Endothelial cell of umbilical vein (primary cell): Measurements from ENCODE around the gene SLC13A1. TPM values are rescaled to one million over a fixed set of nuclear protein-coding genes. Genes with fewer than 3 reads are reported as not detected.

ENCODE experiments used
- BruUV-seq: library from RNA; stranded (reverse); fragments of 400-500 nt; replicated peaks from 2 replicates; lab custom pipeline; 2021; lab: Mats Ljungman, UMichigan
- CTCF ChIA-PET: fragments of 300-600, 350-600 bp; sonication (Branson Sonifier 250); formaldehyde crosslinking; loops from one replicate; lab custom pipeline; 2021; ENCODE audit warnings: antibody characterized with exemption, inconsistent platforms; lab: Charles Lee
- POLR2A ChIA-PET: fragments of 300-600, 350-600 bp; sonication (Branson Sonifier 250); formaldehyde crosslinking; loops from one replicate; lab custom pipeline; 2021; ENCODE audit warnings: antibody characterized with exemption, inconsistent platforms; lab: Charles Lee
- DNase-seq: peaks from one replicate; pipeline ENCODE4 v3.0.0-alpha.2; 2011; ENCODE audit warnings: low read depth, low spot score
- FAIRE-seq: peaks from 2 replicates; lab custom pipeline; 2011; peaks lifted over from hg19 to GRCh38; lab: Jason Lieb, UNC
- H2AFZ ChIP-seq: 2 replicates; pipeline ENCODE4 v1.6.0; 2012; ENCODE audit warnings: low read depth, low read length, control low read depth, inconsistent platforms
- H3K27ac ChIP-seq: 2 replicates; pipeline ENCODE4 v1.5.1; 2011; ENCODE audit warnings: low read depth, mild to moderate bottlenecking, control low read depth, low read length, moderate library complexity; ENCODE audit not compliant: insufficient read depth
- H3K27me3 ChIP-seq, 2 experiments: 2 replicates each; pipeline versions ENCODE4 v1.6.0 to v1.6.1; 2011; ENCODE audit warnings: low read length in 2 of 2, mixed read lengths in 1 of 2; ENCODE audit not compliant: control insufficient read depth in 2 of 2, insufficient read depth in 2 of 2
- H3K36me3 ChIP-seq, 2 experiments: 2 replicates in 1 of 2; 3 replicates in 1 of 2; pipeline ENCODE4 v1.5.1; 2011; ENCODE audit warnings: low read length in 2 of 2, mild to moderate bottlenecking in 1 of 2, moderate library complexity in 1 of 2; ENCODE audit not compliant: control insufficient read depth in 2 of 2, insufficient read depth in 2 of 2; ENCODE audit errors: extremely low read depth in 1 of 2
- H3K4me1 ChIP-seq: 3 replicates; pipeline ENCODE4 v1.5.1; 2011; ENCODE audit warnings: mild to moderate bottlenecking, low read length; ENCODE audit not compliant: control insufficient read depth, insufficient read depth; ENCODE audit errors: extremely low read depth
- H3K4me2 ChIP-seq: 2 replicates; pipeline ENCODE4 v1.6.1; 2011; ENCODE audit warnings: low read length, control low read depth, mixed read lengths; ENCODE audit not compliant: insufficient read depth
- H3K4me3 ChIP-seq, 3 experiments: fragments of 200-600 bp in 1 of 3; sonication (generic), shearing (Covaris generic) in 1 of 3; replicated peaks in 1 of 3; 2 replicates each; pipeline ENCODE4 v1.5.1; 2011 to 2016; ENCODE audit warnings: control low read depth in 3 of 3, low read length in 3 of 3, mild to moderate bottlenecking in 2 of 3, inconsistent platforms in 1 of 3, low read depth in 1 of 3, moderate library complexity in 1 of 3; ENCODE audit not compliant: insufficient read depth in 1 of 3
- H3K79me2 ChIP-seq: 2 replicates; pipeline ENCODE4 v1.6.0; 2012; ENCODE audit warnings: low read length, inconsistent platforms; ENCODE audit not compliant: control insufficient read depth, insufficient read depth
- H3K9ac ChIP-seq: replicated peaks from 2 replicates; pipeline ENCODE3; 2011; ENCODE audit warnings: low read length, control low read depth; ENCODE audit not compliant: insufficient read depth; ENCODE audit errors: extremely low read depth
- H3K9me1 ChIP-seq: replicated peaks from 3 replicates; pipeline ENCODE4 v1.6.0; 2011; ENCODE audit warnings: mild to moderate bottlenecking, low read length; ENCODE audit not compliant: control insufficient read depth, insufficient read depth; ENCODE audit errors: extremely low read depth
- H3K9me3 ChIP-seq: replicated peaks from 2 replicates; pipeline ENCODE4 v1.5.1; 2012; ENCODE audit warnings: low read length, inconsistent platforms; ENCODE audit not compliant: control insufficient read depth, insufficient read depth
- H4K20me1 ChIP-seq: replicated peaks from 2 replicates; pipeline ENCODE3; 2011; ENCODE audit warnings: mild to moderate bottlenecking, low read length; ENCODE audit not compliant: control insufficient read depth, insufficient read depth; ENCODE audit errors: extremely low read depth
- CTCF ChIP-seq, 2 donors: IDR thresholded peaks; 1 replicate in 1 of 2; 2 replicates in 1 of 2; pipeline ENCODE4 v1.5.1; 2011; ENCODE audit warnings: low read length in 2 of 2, mild to moderate bottlenecking in 2 of 2, moderate library complexity in 2 of 2, control low read depth in 1 of 2, inconsistent platforms in 1 of 2, low read depth in 1 of 2; ENCODE audit not compliant: insufficient read depth in 1 of 2; ENCODE audit errors: extremely low read depth in 1 of 2
- EZH2 ChIP-seq: IDR thresholded peaks from 2 replicates; pipeline ENCODE4 v1.6.1; 2012; ENCODE audit warnings: borderline replicate concordance, low read depth, mild to moderate bottlenecking, moderate library complexity, low read length, inconsistent platforms; ENCODE audit not compliant: severe bottlenecking
- FOS ChIP-seq: IDR thresholded peaks from 2 replicates; pipeline ENCODE4 v1.6.1; 2011; ENCODE audit warnings: mild to moderate bottlenecking, low read length, moderate library complexity, borderline replicate concordance; ENCODE audit not compliant: insufficient read depth
- GATA2 ChIP-seq: IDR thresholded peaks from 2 replicates; pipeline ENCODE4 v1.7.0; 2011; ENCODE audit warnings: low read depth, mild to moderate bottlenecking, moderate library complexity, mixed read lengths, low read length; ENCODE audit not compliant: insufficient read length, insufficient read depth
- JUN ChIP-seq: IDR thresholded peaks from 2 replicates; pipeline ENCODE4 v1.6.1; 2011; ENCODE audit warnings: borderline replicate concordance, low read depth; ENCODE audit not compliant: insufficient read length, insufficient read depth
- MAX ChIP-seq: IDR thresholded peaks from 2 replicates; pipeline ENCODE4 v1.6.1; 2011; ENCODE audit not compliant: insufficient read depth, insufficient read length
- MYC ChIP-seq: IDR thresholded peaks from one replicate; pipeline ENCODE4 v1.6.1; 2011; ENCODE audit warnings: mild to moderate bottlenecking, low read depth, low read length
- POLR2A ChIP-seq: IDR thresholded peaks from 2 replicates; pipeline ENCODE4 v1.6.1; 2012; ENCODE audit warnings: low read depth, mild to moderate bottlenecking, control low read depth, low read length
- POLR2AphosphoS5 ChIP-seq: IDR thresholded peaks from 2 replicates; pipeline ENCODE4 v1.6.1; 2012; ENCODE audit warnings: low read depth, mild to moderate bottlenecking, control low read depth, low read length, moderate library complexity; ENCODE audit not compliant: insufficient read depth
- dilution Hi-C: fragments of 300-500 bp; cut with MboI; formaldehyde crosslinking; loops from one replicate; pipeline ENCODE4 v1.15.0; 2019; ENCODE audit warnings: low sequenced_read_pairs; ENCODE audit not compliant: extremely low pct_ligation_motif_present
- intact Hi-C: fragments of 100-400 bp; cut with micrococcal nuclease; formaldehyde crosslinking; loops from one replicate; pipeline ENCODE4 v1.10.0; 2022
- polyA plus RNA-seq, 4 experiments: library from polyadenylated mRNA; depleted of rRNA in 3 of 4; stranded (reverse) in 3 of 4; unstranded in 1 of 4; fragments of >200 nt; gene quantifications; 2 replicates each; pipeline versions ENCODE4 v1.2.1 to v1.2.3, GENCODE V29; 2011 to 2012; ENCODE audit warnings: missing spikeins in 1 of 4
- total RNA-seq: library from RNA; stranded (reverse); gene quantifications from 2 replicates; pipeline ENCODE4 v1.2.3, GENCODE V29; 2021

The SLC13A1 gene
- total and polyA plus RNA-seq, 2 donors (not counting 3 experiments of a cell fraction or from before 2014, with no cell fraction given), result not detected

GRCh38 chr7:123070702-123071286, 129.0 kb downstream of the SLC13A1 start:
- H3K9me3 ChIP-seq, result no peaks in the 10 kb centered on the region
- H3K36me3 ChIP-seq, result no peaks in the 10 kb centered on the region
- H3K27ac ChIP-seq, result no peak overlapping the region
- no peak overlapping the region for H2AFZ ChIP-seq
- H3K4me1 ChIP-seq, result no peaks in the 10 kb centered on the region
- no TSS peak for BruUV-seq
- H3K9me1 ChIP-seq, result no peaks in the 10 kb centered on the region
- H3K9ac ChIP-seq, result no peak overlapping the region
- POLR2A ChIA-PET, result no interaction called here
- DNase-seq (peak; percentile 10), FAIRE-seq (peak; percentile 52)
- H3K4me3 ChIP-seq, result no peak overlapping the region
- CTCF ChIA-PET, result interaction anchor here (0.8 to 1.6 kb wide), 6 partner anchors 82 to 520 kb away, joined by 3 to 13 read pairs (median 3); no protein-coding TSS in a partner anchor
- H3K79me2 ChIP-seq, result no peaks in the 10 kb centered on the region
- intact Hi-C loops (loop anchor here (10.0 kb wide), 1 partner anchor 294 kb away; no protein-coding TSS in a partner anchor), dilution Hi-C loops (no loop called here)
- no peak for TF ChIP-seq MYC
- TF ChIP-seq FOS, result no peak
- no peak for TF ChIP-seq GATA2
- TF ChIP-seq CTCF (IDR thresholded peaks at IDR 0.05; ENCODE audit: extremely low read depth in 1 of 2, insufficient read depth in 1 of 2, low read depth in 1 of 2, low read length in 2 of 2), result peak; percentile 17 to 34
- TF ChIP-seq JUN, result no peak
- H3K27me3 ChIP-seq, result peaks cover 2 to 7% of the 10 kb centered on the region in 2 experiments
- H4K20me1 ChIP-seq, result no peaks in the 10 kb centered on the region
- H3K4me2 ChIP-seq, result no peak overlapping the region

GRCh38 chr7:123067814-123068213, 132.0 kb downstream of the SLC13A1 start:
- Histone ChIP-seq H3K4me2 (no peak overlapping the region), H3K27me3 (no peaks in the 10 kb centered on the region), H3K9ac (no peak overlapping the region), H3K4me1 (no peaks in the 10 kb centered on the region), H3K27ac (no peak overlapping the region), H3K79me2 (no peaks in the 10 kb centered on the region), H4K20me1 (no peaks in the 10 kb centered on the region), H3K9me1 (no peaks in the 10 kb centered on the region), H2AFZ (no peak overlapping the region), H3K4me3 (no peak overlapping the region), H3K9me3 (no peaks in the 10 kb centered on the region), H3K36me3 (no peaks in the 10 kb centered on the region)
- FAIRE-seq (no peak), DNase-seq (no peak)
- BruUV-seq, result no TSS peak
- CTCF ChIA-PET, result no interaction called here
- POLR2A ChIA-PET, result no interaction called here
- TF ChIP-seq JUN (no peak), GATA2 (no peak), MYC (no peak), CTCF (IDR thresholded peaks at IDR 0.05; ENCODE audit: extremely low read depth in 1 of 2, insufficient read depth in 1 of 2, low read depth in 1 of 2, low read length in 2 of 2) (no peak), MAX (no peak), EZH2 (no peak), POLR2AphosphoS5 (no peak), POLR2A (no peak), FOS (no peak)
- dilution Hi-C loops, result no loop called here
- intact Hi-C loops, result no loop called here
